Activated naive CD8-positive, alpha-beta T cell treated with anti-CD3 and anti-CD28 coated beads, Interleukin-2, amount 10 ng/mL, durations not matched to agents 7 days and 5 days (primary cell): ENCODE data around the gene PRKAB2. TPM values are rescaled to one million over a fixed set of nuclear protein-coding genes. Genes with fewer than 3 reads are reported as not detected.

Experiments
- ATAC-seq: fragments of 150-1000 bp; cut with Tn5 transposase; one replicate; pipeline ENCODE4 v1.10.0; 2021; ENCODE audit warnings: low read depth, moderate library complexity
- POLR2A ChIA-PET: fragments of 350-600 bp; sonication (Branson Sonifier 250); formaldehyde crosslinking; loops from one replicate; lab custom pipeline; 2021; ENCODE audit warnings: antibody characterized with exemption; lab: Charles Lee
- DNase-seq: peaks from one replicate; pipeline ENCODE4 v3.0.0; 2021
- H3K27ac Mint-ChIP-seq: one replicate; pipeline ENCODE4 v1.8.0; 2022; ENCODE audit warnings: mild to moderate bottlenecking, mixed read lengths
- H3K27me3 Mint-ChIP-seq: one replicate; pipeline ENCODE4 v1.8.0; 2022; ENCODE audit warnings: mild to moderate bottlenecking, moderate library complexity, mixed read lengths
- H3K36me3 Mint-ChIP-seq: one replicate; pipeline ENCODE4 v1.8.0; 2021; ENCODE audit warnings: mild to moderate bottlenecking, mixed read lengths
- H3K4me1 Mint-ChIP-seq: one replicate; pipeline ENCODE4 v1.8.0; 2021; ENCODE audit warnings: mixed read lengths
- H3K4me3 Mint-ChIP-seq: one replicate; pipeline ENCODE4 v1.8.0; 2022; ENCODE audit warnings: mild to moderate bottlenecking, moderate library complexity, mixed read lengths
- H3K9me3 Mint-ChIP-seq: one replicate; pipeline ENCODE4 v1.8.0; 2021; ENCODE audit warnings: mixed read lengths
- total RNA-seq, 2 experiments: library from RNA; stranded (reverse); gene quantifications; one replicate each; pipeline ENCODE4 v1.2.3, GENCODE V29; 2021

Gene PRKAB2
- total RNA-seq = 10 to 100 TPM; 12.6 to 14.0 TPM

DNA sequence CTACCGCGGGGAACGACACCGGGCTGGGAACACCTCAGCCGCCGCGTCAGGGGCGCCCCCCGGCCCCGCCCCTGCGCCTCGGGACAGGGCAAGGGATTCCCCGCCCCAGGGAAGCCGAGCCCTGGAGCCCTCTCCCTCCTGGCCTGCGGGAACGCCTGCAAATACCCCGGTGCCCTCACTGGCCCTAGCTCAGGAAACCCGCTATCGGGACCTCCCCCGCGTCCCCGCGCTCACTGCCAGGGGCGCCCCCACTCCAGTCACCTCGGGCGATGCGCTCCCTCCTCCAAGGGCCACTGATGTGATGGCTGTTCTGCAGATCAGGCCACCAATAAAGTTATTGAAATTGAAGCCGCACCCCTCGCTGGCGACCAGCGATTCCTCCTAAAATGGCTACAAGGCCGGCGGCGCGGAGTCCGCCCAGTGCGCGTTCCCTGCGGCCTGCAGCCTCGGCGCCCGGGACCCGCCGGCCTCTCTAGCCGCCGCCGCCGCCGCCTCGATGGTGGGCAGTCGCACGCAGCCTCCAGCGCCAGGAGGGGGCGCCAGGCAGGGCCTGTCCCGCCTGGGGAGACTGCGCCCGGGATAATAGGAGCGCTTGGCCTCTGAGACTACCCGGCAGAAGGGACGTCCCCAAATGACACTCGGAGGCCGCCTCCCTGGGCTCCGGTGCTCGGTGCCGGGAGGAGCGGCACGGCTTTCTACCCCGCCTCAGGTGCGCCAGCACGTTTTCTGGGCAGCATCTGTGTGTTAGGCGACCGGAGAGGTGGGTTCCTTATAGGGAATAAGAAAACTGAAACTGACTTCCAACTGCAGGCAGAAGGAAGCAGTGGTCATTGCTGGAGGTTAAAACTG lies at the start of gene PRKAB2:
Gene PRKAB2, minus strand, starts transcription at position 303 of the 849 bp plus-strand sequence. CDS start 326 bp downstream, outside the sequence.
- no peaks in the 10 kb centered on the region for H3K9me3 Mint-ChIP-seq
- H3K27me3 Mint-ChIP-seq = no peaks in the 10 kb centered on the region
- peaks cover 20% of the 10 kb centered on the region for H3K36me3 Mint-ChIP-seq
- DNase-seq (peak; percentile 95), ATAC-seq (peak; percentile 87)
- H3K4me1 Mint-ChIP-seq = peaks cover 26% of the 10 kb centered on the region
- H3K27ac Mint-ChIP-seq = peak within 1 kb of the TSS; percentile 97
- H3K4me3 Mint-ChIP-seq = peak within 1 kb of the TSS; percentile 99
- POLR2A ChIA-PET = interaction anchor here (0.8 to 1.8 kb wide), 5 partner anchors 11 to 93 kb away, joined by 3 to 11 read pairs (median 8); partner anchors contain the start of gene CHD1L

DNA sequence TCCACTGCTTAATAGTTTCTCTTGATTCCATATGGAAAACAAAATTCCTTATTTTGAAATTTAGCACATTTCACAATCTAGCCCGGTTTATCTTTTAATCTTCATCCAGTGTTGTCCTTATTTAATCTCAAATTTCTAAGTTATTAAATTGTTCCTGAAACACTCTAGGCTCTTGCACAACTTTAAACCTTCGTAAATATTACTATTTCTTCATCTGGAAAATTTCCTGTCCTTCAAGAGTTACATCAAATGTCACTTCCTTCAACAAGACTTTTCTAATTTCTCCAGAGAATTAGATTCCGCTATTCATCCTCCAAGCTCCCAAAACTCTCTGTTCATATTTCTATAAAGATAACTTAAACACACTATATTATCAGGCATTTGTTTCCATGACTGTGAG lies 46.3 kb upstream of the PRKAB2 start:
- Mint-ChIP-seq H3K4me1 (no peaks in the 10 kb centered on the region), H3K4me3 (no peak overlapping the region), H3K36me3 (no peaks in the 10 kb centered on the region), H3K9me3 (no peaks in the 10 kb centered on the region), H3K27ac (no peak overlapping the region), H3K27me3 (peaks cover 4% of the 10 kb centered on the region)
- DNase-seq = no peak
- ATAC-seq = no peak
- POLR2A ChIA-PET = no interaction called here

DNA sequence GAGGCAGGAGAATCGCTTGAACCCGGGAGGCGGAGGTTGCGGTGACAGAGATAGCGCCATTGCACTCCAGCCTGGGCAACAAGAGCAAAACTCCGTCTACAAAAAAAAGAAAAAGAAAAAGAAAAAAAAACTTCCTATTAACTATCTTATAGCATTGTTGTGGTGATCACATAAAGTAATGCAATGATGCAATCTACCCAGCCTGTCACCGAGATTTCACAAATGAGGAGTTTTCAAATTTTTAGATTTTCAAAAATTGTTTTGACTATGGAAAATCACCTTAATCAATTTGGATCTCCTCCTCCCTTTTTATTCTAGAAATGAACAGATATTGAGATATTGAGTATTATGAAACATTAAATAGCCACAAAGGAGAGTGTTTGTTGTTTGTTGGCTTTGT lies 44.9 kb upstream of the PRKAB2 start:
- H3K9me3 Mint-ChIP-seq = no peaks in the 10 kb centered on the region
- DNase-seq (no peak), ATAC-seq (no peak)
- no peaks in the 10 kb centered on the region for H3K4me1 Mint-ChIP-seq
- peaks cover under 1% of the 10 kb centered on the region for H3K27me3 Mint-ChIP-seq
- POLR2A ChIA-PET = no interaction called here
- H3K4me3 Mint-ChIP-seq = no peak overlapping the region
- no peak overlapping the region for H3K27ac Mint-ChIP-seq
- no peaks in the 10 kb centered on the region for H3K36me3 Mint-ChIP-seq

- POLR2A ChIA-PET = no interaction called here
- Mint-ChIP-seq H3K4me3 (no peak overlapping the region), H3K27me3 (no peaks in the 10 kb centered on the region), H3K4me1 (no peaks in the 10 kb centered on the region), H3K27ac (no peak overlapping the region), H3K9me3 (no peaks in the 10 kb centered on the region), H3K36me3 (no peaks in the 10 kb centered on the region)
- DNase-seq = no peak
- no peak for ATAC-seq
These were observed 43.9 kb upstream of the PRKAB2 start for GRCh38 chr1:147216124-147216523.

DNA sequence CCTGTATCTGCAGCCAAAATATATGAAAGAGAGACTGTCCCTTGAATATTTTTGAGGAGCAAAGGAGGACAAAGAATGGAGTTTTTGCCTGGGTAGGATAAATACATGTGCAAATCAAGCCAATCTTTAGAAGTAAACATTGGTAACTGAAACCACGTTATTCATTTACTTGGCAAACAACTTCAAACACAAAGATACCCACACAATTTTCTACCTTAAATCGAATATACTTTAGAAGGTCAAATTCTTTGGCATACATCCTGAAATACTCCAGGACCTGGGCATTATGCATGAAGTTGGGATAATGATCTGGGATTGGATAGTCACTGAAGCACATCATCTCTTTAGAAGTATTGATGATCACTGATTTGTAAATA lies 43.3 kb upstream of the PRKAB2 start:
- POLR2A ChIA-PET = no interaction called here
- no peak for ATAC-seq
- no peaks in the 10 kb centered on the region for H3K9me3 Mint-ChIP-seq
- H3K4me3 Mint-ChIP-seq = no peak overlapping the region
- H3K4me1 Mint-ChIP-seq = no peaks in the 10 kb centered on the region
- no peaks in the 10 kb centered on the region for H3K27me3 Mint-ChIP-seq
- H3K36me3 Mint-ChIP-seq = no peaks in the 10 kb centered on the region
- H3K27ac Mint-ChIP-seq = no peak overlapping the region
- DNase-seq = no peak

DNA sequence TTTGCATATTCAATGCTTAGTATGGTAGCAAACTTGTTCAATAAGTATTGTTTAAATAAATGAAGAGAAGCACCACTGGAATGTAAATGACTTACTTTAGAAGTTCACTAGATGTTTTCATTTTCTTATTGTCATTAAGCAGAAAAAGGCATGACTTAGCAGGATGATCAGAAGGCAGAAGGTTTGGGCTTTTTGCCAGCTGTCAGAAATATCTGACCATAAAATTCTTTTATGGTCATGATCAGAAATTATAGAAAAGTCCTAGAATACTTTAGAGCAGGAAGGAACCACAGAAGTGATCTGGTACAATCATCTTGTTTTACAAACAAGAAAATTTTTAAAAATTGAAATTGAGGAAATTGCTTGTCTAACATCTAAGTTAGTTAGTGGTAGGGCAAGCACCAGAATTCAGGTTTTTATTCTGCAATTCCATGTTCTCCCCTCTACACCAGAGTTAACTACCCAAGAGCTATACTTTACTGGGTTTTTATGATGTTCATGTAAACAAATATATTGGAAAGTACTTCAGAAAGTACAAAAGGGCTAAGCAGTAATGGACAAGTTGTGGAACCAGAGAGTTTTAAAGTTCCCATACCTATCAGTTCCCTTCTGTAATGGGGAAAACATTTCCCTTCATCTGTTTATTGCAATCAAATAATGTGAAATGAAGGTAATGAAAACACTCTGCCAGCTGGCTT lies 42.7 kb upstream of the PRKAB2 start:
- Mint-ChIP-seq H3K4me3 (no peak overlapping the region), H3K36me3 (no peaks in the 10 kb centered on the region), H3K9me3 (no peaks in the 10 kb centered on the region), H3K27ac (no peak overlapping the region), H3K4me1 (no peaks in the 10 kb centered on the region), H3K27me3 (no peaks in the 10 kb centered on the region)
- POLR2A ChIA-PET = no interaction called here
- ATAC-seq (no peak), DNase-seq (no peak)

DNA sequence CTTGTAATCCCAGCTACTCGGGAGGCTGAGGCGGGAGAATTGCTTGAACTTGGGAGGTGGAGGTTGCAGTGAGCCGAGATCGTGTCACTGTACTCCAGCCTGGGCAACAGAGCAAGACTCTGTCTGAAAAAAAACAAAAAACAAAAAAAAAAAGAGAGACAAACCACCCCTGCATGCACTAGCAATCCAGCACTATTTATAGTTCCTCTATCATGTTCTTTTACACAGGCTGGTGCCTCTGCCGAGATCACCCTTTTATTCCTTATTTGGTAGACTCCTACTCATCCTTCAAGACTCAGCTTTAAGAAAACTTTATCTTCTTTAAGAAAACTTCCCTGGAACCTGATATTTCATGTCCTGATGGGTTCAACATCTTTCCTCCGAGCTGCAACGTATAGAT lies 42.1 kb upstream of the PRKAB2 start:
- Mint-ChIP-seq H3K4me3 (no peak overlapping the region), H3K27me3 (no peaks in the 10 kb centered on the region), H3K36me3 (no peaks in the 10 kb centered on the region), H3K9me3 (no peaks in the 10 kb centered on the region), H3K4me1 (no peaks in the 10 kb centered on the region), H3K27ac (no peak overlapping the region)
- ATAC-seq (no peak), DNase-seq (no peak)
- POLR2A ChIA-PET = no interaction called here

GRCh38 chr1:147213271-147213670 lies 41.0 kb upstream of the PRKAB2 start:
- no peak overlapping the region for H3K4me3 Mint-ChIP-seq
- H3K27me3 Mint-ChIP-seq = no peaks in the 10 kb centered on the region
- H3K36me3 Mint-ChIP-seq = no peaks in the 10 kb centered on the region
- H3K9me3 Mint-ChIP-seq = no peaks in the 10 kb centered on the region
- ATAC-seq (no peak), DNase-seq (no peak)
- no peak overlapping the region for H3K27ac Mint-ChIP-seq
- POLR2A ChIA-PET = no interaction called here
- no peaks in the 10 kb centered on the region for H3K4me1 Mint-ChIP-seq

GRCh38 chr1:147211577-147211976 lies 39.3 kb upstream of the PRKAB2 start:
- H3K27ac Mint-ChIP-seq = no peak overlapping the region

GRCh38 chr1:147210987-147211386 lies 38.7 kb upstream of the PRKAB2 start:
- no peak overlapping the region for H3K4me3 Mint-ChIP-seq
- ATAC-seq (no peak), DNase-seq (no peak)
- H3K36me3 Mint-ChIP-seq = peaks cover 2% of the 10 kb centered on the region
- no peak overlapping the region for H3K27ac Mint-ChIP-seq
- no peaks in the 10 kb centered on the region for H3K4me1 Mint-ChIP-seq
- no peaks in the 10 kb centered on the region for H3K27me3 Mint-ChIP-seq
- H3K9me3 Mint-ChIP-seq = no peaks in the 10 kb centered on the region
- POLR2A ChIA-PET = no interaction called here

More at GRCh38 chr1:147211577-147211976, 39.3 kb upstream of the PRKAB2 start:
- Mint-ChIP-seq H3K36me3 (peaks cover 2% of the 10 kb centered on the region), H3K4me1 (no peaks in the 10 kb centered on the region), H3K4me3 (no peak overlapping the region), H3K27me3 (no peaks in the 10 kb centered on the region), H3K9me3 (no peaks in the 10 kb centered on the region)
- POLR2A ChIA-PET = no interaction called here
- no peak for DNase-seq
- ATAC-seq = no peak

GRCh38 chr1:147209825-147210821 lies 37.9 kb upstream of the PRKAB2 start:
- Mint-ChIP-seq H3K36me3 (peaks cover 2% of the 10 kb centered on the region), H3K4me1 (no peaks in the 10 kb centered on the region), H3K27ac (no peak overlapping the region), H3K4me3 (no peak overlapping the region), H3K27me3 (no peaks in the 10 kb centered on the region), H3K9me3 (no peaks in the 10 kb centered on the region)
- ATAC-seq = no peak
- POLR2A ChIA-PET = no interaction called here
- no peak for DNase-seq

GRCh38 chr1:147208619-147209018 lies 36.3 kb upstream of the PRKAB2 start:
- ATAC-seq = no peak

DNA sequence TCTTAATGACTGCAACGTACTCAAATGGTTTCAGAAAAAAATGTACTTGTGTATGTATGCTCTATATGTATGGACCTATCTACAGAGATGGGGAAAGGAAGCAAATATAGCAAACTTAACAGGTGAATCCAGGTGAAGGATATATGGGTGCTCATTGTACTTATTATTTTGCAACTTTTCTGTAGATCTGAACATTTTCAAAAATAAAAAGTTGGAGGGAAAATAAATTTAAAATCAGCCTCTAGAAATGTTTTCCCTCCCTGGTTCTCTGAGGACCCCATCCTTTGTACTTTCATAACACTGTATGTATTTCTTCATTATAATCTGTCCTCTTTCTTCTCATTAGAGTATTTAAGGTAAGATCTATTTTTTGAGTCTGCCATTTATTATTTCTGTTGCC lies 34.9 kb upstream of the PRKAB2 start:
- ATAC-seq = no peak
- POLR2A ChIA-PET = no interaction called here
- no peak overlapping the region for H3K27ac Mint-ChIP-seq
- peaks cover 2% of the 10 kb centered on the region for H3K9me3 Mint-ChIP-seq
- H3K4me1 Mint-ChIP-seq = peaks cover 2% of the 10 kb centered on the region
- DNase-seq = no peak
- H3K4me3 Mint-ChIP-seq = no peak overlapping the region
- H3K36me3 Mint-ChIP-seq = peaks cover 5% of the 10 kb centered on the region
- H3K27me3 Mint-ChIP-seq = no peaks in the 10 kb centered on the region

More at GRCh38 chr1:147208619-147209018, 36.3 kb upstream of the PRKAB2 start:
- Mint-ChIP-seq H3K9me3 (no peaks in the 10 kb centered on the region), H3K27me3 (no peaks in the 10 kb centered on the region), H3K36me3 (peaks cover 5% of the 10 kb centered on the region), H3K27ac (no peak overlapping the region), H3K4me3 (no peak overlapping the region), H3K4me1 (peaks cover 2% of the 10 kb centered on the region)
- POLR2A ChIA-PET = interaction anchor here (0.6 kb wide), 1 partner anchor 1159 kb away, joined by 3 read pairs; no protein-coding TSS in a partner anchor
- no peak for DNase-seq
